ENCODE measurements around the gene SDK2.

SDK2 gene

GRCh38 chr17:73419051-73419450 lies 225.2 kb downstream of the SDK2 start:
- DNase-seq (ENCODE audit: low read depth): no peak

DNA sequence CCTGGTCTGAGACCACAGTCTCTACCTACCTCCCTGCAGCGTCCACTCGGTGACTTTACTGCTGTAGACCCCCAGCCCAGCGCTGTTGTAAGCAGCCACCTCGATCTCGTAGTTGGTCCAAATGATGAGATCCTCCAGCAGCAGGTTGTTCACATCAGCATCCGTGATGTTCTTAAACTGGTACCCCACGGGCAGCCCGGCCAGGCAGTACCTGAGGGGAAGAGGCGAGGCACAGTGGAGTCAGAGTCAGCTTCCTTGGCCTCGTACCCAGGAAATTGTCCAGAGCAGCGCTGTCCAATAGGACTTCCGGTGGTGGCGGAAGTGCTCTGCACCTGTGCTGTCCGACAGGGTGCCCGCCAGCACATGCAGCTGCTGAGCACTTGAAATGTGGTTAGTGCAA lies 228.5 kb downstream of the SDK2 start:
- DNase-seq (ENCODE audit: low read depth): no peak

GRCh38 chr17:73414171-73414955 lies 229.9 kb downstream of the SDK2 start:
- DNase-seq (ENCODE audit: low read depth): no peak

DNA sequence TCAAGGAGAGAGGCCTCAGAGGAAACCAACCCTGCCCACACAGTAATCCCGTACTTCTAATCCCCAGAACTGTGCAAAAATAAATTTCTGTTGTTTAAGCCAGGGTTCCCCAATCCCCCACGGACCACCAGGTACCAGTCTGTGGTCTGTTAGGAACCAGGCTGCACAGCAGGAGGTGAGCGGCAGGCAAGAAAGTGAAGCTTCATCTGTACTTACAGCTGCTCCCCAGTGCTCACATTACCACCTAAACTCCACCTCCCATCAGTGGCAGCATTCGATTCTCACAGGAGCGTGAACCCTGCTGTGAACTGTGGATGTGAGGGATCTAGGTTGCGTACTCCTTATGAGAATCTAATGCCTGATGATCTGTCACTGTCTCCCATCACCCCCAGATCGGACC lies 231.3 kb downstream of the SDK2 start:
- no peak for DNase-seq (ENCODE audit: low read depth)

DNA sequence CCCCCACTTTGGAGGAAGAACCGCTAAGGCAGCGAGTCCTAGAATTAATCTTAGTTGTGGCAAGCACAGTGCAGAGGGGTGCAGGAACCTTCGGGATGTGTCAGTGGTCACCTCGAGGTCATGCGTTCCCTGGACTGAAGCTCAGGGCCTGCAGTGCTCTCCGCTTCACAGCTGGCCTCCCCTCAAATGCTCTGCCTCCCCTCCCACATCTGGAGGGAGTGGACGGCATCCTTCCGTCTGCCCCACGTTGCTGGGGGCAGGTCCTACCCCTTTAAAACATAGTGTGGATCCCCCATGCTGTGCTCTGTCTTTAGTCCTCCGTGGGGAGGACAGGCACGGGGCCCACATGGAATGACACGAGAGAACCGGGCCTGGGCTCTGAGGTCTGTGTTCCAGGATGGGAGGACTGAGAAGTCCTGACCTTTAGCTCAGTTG lies 232.9 kb downstream of the SDK2 start:
- no peak for DNase-seq (ENCODE audit: low read depth)

- DNase-seq (ENCODE audit: low read depth): no peak
These were observed 233.5 kb downstream of the SDK2 start for GRCh38 chr17:73410586-73411312.

GRCh38 chr17:73404246-73404645 lies 240.0 kb downstream of the SDK2 start:
- no peak for DNase-seq (ENCODE audit: low read depth)

GRCh38 chr17:73402466-73402865 lies 241.8 kb downstream of the SDK2 start:
- no peak for DNase-seq (ENCODE audit: low read depth)

- DNase-seq (ENCODE audit: low read depth): no peak
These were observed 242.3 kb downstream of the SDK2 start for GRCh38 chr17:73401911-73402310.

DNA sequence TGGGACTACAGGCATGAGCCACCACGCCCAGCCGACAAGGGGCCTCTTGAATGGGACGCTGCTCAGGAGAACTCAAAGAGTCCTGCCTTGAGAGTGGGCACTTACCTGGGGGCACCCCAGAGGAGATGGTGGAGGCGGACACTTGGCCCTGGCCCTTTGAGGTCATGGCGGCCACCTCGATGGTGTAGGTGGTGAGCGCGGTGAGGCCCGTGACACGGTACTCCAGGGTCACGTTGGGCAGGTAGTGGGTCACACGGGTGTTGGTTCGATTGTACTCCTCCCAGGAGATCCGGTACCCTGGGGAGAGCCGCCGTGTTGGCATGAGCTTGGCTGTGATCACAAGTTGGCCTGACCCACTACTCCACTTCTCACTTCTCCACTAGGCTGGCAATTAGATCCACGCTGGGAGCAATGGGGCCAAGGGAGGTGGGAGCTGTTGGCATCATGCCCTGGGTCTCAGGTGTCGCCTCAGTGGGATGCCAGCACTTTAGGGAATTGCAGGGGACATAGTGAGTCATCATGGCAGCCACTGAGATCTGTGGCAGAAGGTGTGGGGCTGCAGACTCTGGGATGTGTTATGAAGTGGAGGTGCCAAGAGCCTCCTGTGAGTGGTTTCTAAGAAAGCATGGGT lies 243.2 kb downstream of the SDK2 start:
- no peak for DNase-seq (ENCODE audit: low read depth)

GRCh38 chr17:73399056-73399455 lies 245.2 kb downstream of the SDK2 start:
- no peak for DNase-seq (ENCODE audit: low read depth)

DNA sequence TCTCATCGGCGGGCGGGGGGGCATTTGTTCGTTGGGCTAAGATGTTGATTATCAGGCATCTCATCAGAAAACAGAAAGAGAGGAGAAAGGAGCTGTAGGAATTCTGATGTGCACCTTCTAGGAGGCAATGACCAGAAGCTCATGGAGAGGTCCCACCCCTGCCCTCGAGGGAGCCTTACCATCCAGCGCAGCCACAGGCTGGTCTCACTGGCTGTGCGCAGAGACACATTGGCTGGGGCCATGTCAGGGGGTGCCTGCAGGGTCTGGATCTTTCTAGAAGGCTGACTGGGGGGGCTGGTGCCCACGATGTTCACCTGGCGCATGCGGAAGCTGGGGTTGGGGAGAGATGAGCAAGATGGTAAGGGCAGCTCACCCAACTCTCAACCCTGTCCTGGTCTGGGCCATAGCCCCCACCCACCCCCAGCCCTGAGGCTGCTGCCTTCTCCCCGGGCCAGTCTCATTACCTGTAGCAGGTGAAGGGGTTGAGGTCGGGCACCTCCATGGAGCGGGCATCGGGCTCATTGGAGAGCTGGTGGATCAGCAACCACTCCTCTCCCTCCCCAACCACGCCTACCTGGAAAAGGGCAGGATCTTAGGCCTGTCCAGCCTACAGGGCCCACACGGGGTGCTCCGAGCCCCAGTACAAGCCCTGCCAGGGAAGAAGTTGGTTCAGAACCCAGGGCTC lies 246.2 kb downstream of the SDK2 start:
- no peak for DNase-seq (ENCODE audit: low read depth)

- no peak for DNase-seq (ENCODE audit: low read depth)
These were observed 246.9 kb downstream of the SDK2 start for GRCh38 chr17:73397278-73397826.

- no peak for DNase-seq (ENCODE audit: low read depth)
These were observed 247.6 kb downstream of the SDK2 start for GRCh38 chr17:73396431-73397277.

GRCh38 chr17:73394512-73395450 lies 249.5 kb downstream of the SDK2 start:
- DNase-seq (ENCODE audit: low read depth): no peak

DNA sequence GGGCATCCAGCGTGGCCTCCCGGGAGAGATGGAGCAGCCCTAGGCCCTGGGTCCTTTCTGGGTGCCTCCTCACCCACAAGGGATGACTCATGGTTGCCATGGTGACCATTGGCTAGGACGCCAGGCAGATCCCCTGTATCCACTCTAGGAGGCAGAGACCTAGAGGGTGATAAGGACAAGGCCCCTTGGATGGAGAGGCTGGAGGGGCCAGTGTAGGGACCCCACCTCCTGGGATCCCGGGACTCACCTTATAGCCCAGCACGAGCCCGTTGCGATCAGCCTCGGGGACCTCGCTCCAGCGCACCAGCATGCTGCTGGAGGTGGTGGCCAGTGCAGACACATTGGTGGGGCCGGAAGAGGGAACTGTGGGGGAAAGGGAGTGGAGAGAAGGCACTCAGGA lies 250.3 kb downstream of the SDK2 start:
- DNase-seq (ENCODE audit: low read depth): no peak

GRCh38 chr17:73393381-73393780 lies 250.9 kb downstream of the SDK2 start:
- DNase-seq (ENCODE audit: low read depth): no peak

DNA sequence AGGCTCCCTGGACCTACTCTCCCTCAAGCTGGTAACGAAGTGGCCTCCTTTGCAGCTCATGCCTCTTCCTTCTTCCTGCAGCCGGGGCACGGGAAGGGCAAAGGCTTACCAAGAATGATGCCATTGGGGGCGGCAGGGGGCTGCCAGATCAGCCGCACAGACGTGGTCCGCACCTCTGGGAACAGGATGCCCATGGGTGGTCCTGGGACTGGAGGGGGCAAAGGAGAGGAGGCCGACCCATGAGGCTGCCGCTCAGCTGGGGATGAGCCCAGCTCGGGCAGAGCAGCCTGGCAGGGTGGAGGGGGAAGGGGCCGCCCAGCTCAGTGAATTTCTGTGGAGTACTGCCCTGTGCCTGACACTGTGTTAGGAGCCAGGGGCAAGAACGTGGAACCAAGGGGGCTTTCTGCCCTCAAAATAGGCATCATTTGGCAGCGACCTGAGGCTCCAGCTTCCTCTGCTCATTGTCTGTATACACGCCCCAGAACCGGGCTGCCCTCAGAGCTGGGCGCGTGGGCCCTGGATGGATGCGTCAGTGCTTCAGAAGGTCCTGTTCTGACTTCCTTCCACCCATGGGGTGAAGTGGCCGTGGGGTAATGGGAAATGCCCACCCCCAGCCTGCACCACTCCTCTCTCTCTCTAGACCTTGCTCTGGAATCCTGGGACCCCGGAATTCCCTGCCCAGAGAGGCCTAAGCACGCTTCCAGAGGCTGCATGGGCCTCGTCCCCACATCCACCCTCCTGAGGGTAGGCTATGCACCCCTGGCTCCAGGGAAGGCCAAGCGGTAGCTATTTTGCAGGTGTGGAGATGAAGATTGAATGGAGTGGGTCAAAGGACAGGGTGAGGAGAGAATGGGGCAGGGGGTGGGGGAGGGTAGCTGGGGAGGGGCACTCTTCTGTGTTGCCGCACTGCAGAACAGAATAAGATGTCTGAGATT lies 252.6 kb downstream of the SDK2 start:
- DNase-seq (ENCODE audit: low read depth): no peak

DNA sequence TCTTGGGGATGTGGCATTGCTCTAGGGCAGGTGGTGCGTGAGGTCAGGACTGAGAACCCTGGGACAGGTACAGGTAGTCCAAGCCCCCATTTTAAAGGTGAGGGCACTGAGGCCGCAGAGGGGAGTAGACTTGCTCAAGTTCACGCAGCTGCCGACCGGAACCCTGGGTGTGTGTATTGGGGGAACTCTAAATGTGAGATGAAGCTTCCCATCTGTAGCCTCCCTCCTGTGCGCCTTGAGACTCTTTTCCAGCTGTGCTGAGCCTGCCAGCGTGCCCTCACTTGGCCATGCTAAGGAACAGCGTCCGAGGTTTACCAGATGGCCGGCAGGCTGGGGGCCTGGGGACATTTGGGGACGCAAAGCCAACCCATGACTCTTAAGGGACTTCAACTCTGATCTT lies 253.4 kb downstream of the SDK2 start:
- DNase-seq (ENCODE audit: low read depth): no peak

All from stimulated activated CD8-positive, alpha-beta memory T cell treated with anti-CD3 and anti-CD28 coated beads, Interleukin-12 subunit alpha, Interleukin-12 subunit beta, amount 100 ng/mL, for 1 hour (primary cell).